Neuronal stem cell (in vitro differentiated cells): ENCODE data around the gene CPD.
A peak's percentile ranks its signal among the peaks of the same experiment; 100 is the strongest.

ENCODE experiments used
- DNase-seq: peaks from one replicate; pipeline ENCODE4 v3.0.0-alpha.2; 2013; ENCODE audit warnings: low spot score
- H2AFZ ChIP-seq: one replicate; pipeline ENCODE4 v1.6.1; 2013; ENCODE audit warnings: mild to moderate bottlenecking, low read length, inconsistent platforms
- H2AK5ac ChIP-seq: 2 replicates; pipeline ENCODE4 v1.6.1; 2013; ENCODE audit warnings: low read depth, mild to moderate bottlenecking, inconsistent platforms, low read length, moderate library complexity, mixed read lengths
- H2BK120ac ChIP-seq: 2 replicates; pipeline ENCODE4 v1.6.1; 2013; ENCODE audit warnings: low read depth, mild to moderate bottlenecking, inconsistent platforms, low read length, moderate library complexity, mixed read lengths
- H2BK12ac ChIP-seq: one replicate; pipeline ENCODE4 v1.6.1; 2013; ENCODE audit warnings: low read length, inconsistent platforms
- H2BK15ac ChIP-seq: 2 replicates; pipeline ENCODE4 v1.6.1; 2013; ENCODE audit warnings: mild to moderate bottlenecking, low read length, inconsistent platforms, mixed read lengths
- H2BK5ac ChIP-seq: one replicate; pipeline ENCODE4 v1.6.1; 2013; ENCODE audit warnings: inconsistent platforms, mild to moderate bottlenecking, low read length, moderate library complexity
- H3K14ac ChIP-seq: one replicate; pipeline ENCODE4 v1.6.1; 2013; ENCODE audit warnings: low read length, inconsistent platforms
- H3K18ac ChIP-seq: 2 replicates; pipeline ENCODE4 v1.6.1; 2013; ENCODE audit warnings: low read length, inconsistent platforms
- H3K23ac ChIP-seq: 2 replicates; pipeline ENCODE4 v1.6.1; 2013; ENCODE audit warnings: low read depth, mild to moderate bottlenecking, mixed read lengths, low read length, inconsistent platforms; ENCODE audit not compliant: poor library complexity
- H3K27ac ChIP-seq: replicated peaks from 3 replicates; pipeline ENCODE4 v1.5.1; 2013; ENCODE audit warnings: low read length, inconsistent platforms
- H3K27me3 ChIP-seq, 3 experiments: 2 replicates each; pipeline ENCODE4 v1.6.1; 2013; ENCODE audit warnings: low read length in 3 of 3, mild to moderate bottlenecking in 2 of 3, inconsistent platforms in 1 of 3, low read depth in 1 of 3, mixed read lengths in 1 of 3, moderate library complexity in 1 of 3; ENCODE audit not compliant: control insufficient read depth in 3 of 3, insufficient read depth in 3 of 3
- H3K36me3 ChIP-seq, 2 donors: replicated peaks in 1 of 2; 2 replicates each; pipeline ENCODE4 v1.6.1; 2013; ENCODE audit warnings: low read length in 2 of 2; ENCODE audit not compliant: control insufficient read depth in 2 of 2, insufficient read depth in 2 of 2
- H3K4ac ChIP-seq: 2 replicates; pipeline ENCODE4 v1.6.1; 2013; ENCODE audit warnings: inconsistent platforms, mild to moderate bottlenecking, low read length, moderate library complexity
- H3K4me1 ChIP-seq, 2 donors: 1 replicate in 1 of 2; 2 replicates in 1 of 2; pipeline ENCODE4 v1.6.1; 2013; ENCODE audit warnings: low read length in 2 of 2, low read depth in 1 of 2; ENCODE audit not compliant: control insufficient read depth in 2 of 2, insufficient read depth in 1 of 2
- H3K4me2 ChIP-seq: one replicate; pipeline ENCODE4 v1.6.1; 2013; ENCODE audit warnings: mild to moderate bottlenecking, low read length, inconsistent platforms; ENCODE audit not compliant: insufficient read depth, poor library complexity, severe bottlenecking
- H3K4me3 ChIP-seq, 2 donors: 2 replicates each; pipeline ENCODE4 v1.5.1; 2013; ENCODE audit warnings: low read length in 2 of 2, mild to moderate bottlenecking in 2 of 2, inconsistent platforms in 1 of 2, moderate library complexity in 1 of 2
- H3K79me1 ChIP-seq: one replicate; pipeline ENCODE4 v1.6.1; 2013; ENCODE audit warnings: low read depth, mild to moderate bottlenecking, inconsistent platforms, low read length, moderate library complexity
- H3K9ac ChIP-seq: one replicate; pipeline ENCODE4 v1.6.1; 2013; ENCODE audit warnings: mild to moderate bottlenecking, low read depth, low read length, inconsistent platforms; ENCODE audit not compliant: poor library complexity
- H3K9me3 ChIP-seq, 2 donors: replicated peaks in 1 of 2; 2 replicates each; pipeline versions ENCODE3 to v1.6.1; 2013; ENCODE audit warnings: low read length in 2 of 2, mild to moderate bottlenecking in 2 of 2, inconsistent platforms in 1 of 2, low read depth in 1 of 2, mixed read lengths in 1 of 2, moderate library complexity in 1 of 2; ENCODE audit not compliant: control insufficient read depth in 2 of 2, insufficient read depth in 1 of 2
- H4K8ac ChIP-seq: one replicate; pipeline ENCODE4 v1.6.1; 2013; ENCODE audit warnings: low read depth, mild to moderate bottlenecking, inconsistent platforms, low read length, moderate library complexity
- H4K91ac ChIP-seq: one replicate; pipeline ENCODE4 v1.6.1; 2013; ENCODE audit warnings: low read length, low read depth, mild to moderate bottlenecking, inconsistent platforms; ENCODE audit not compliant: poor library complexity
- WGBS, 2 donors: extraction: QIAGEN DNeasy Blood & Tissue Kit; methylation state at CpG; one replicate each; pipeline ENCODE4 v1.1.7; 2013; ENCODE audit warnings: missing lambda C conversion rate in 2 of 2, mixed read lengths in 1 of 2; ENCODE audit not compliant: insufficient read length in 2 of 2, insufficient replicate concordance in 1 of 2; ENCODE audit errors: extremely low coverage in 2 of 2; 5-methylcytosine and 5-hydroxymethylcytosine counted together

CPD gene

GRCh38 chr17:30472238-30472890 lies 93.6 kb downstream of the CPD start:
- Histone ChIP-seq H2BK5ac (no peak overlapping the region), H2BK120ac (no peak overlapping the region), H3K27ac (peak overlapping the region; percentile 57)

GRCh38 chr17:30475206-30475605 lies 96.5 kb downstream of the CPD start:
- H2BK120ac ChIP-seq, result no peak overlapping the region
- no CpG with 5 or more reads among the region's 2 CpGs for WGBS, 2 donors
- H3K36me3 ChIP-seq, result peaks cover 0 to 15% of the 10 kb centered on the region in 2 donors
- no peak overlapping the region for H3K9ac ChIP-seq
- H3K4me1 ChIP-seq, result peaks cover 6 to 9% of the 10 kb centered on the region in 2 donors
- no peak overlapping the region for H4K91ac ChIP-seq
- no peak overlapping the region for H3K23ac ChIP-seq
- no peak overlapping the region for H2BK5ac ChIP-seq
- no peak for DNase-seq
- no peak overlapping the region for H2AK5ac ChIP-seq
- no peak overlapping the region for H3K4me2 ChIP-seq
- H3K4me3 ChIP-seq, result peak overlapping the region in 1 of 2 donors; percentile 65
- H3K18ac ChIP-seq, result no peak overlapping the region
- H3K14ac ChIP-seq, result no peak overlapping the region
- no peak overlapping the region for H3K27ac ChIP-seq
- no peaks in the 10 kb centered on the region for H3K27me3 ChIP-seq
- peaks cover 2% of the 10 kb centered on the region for H3K79me1 ChIP-seq
- no peak overlapping the region for H2AFZ ChIP-seq
- no peaks in the 10 kb centered on the region for H3K9me3 ChIP-seq
- no peak overlapping the region for H3K4ac ChIP-seq
- no peak overlapping the region for H2BK15ac ChIP-seq
- no peak overlapping the region for H4K8ac ChIP-seq
- H2BK12ac ChIP-seq, result no peak overlapping the region

More at GRCh38 chr17:30472238-30472890, 93.6 kb downstream of the CPD start:
- no peak for DNase-seq
- H3K9me3 ChIP-seq, result no peaks in the 10 kb centered on the region
- H3K4me2 ChIP-seq, result no peak overlapping the region
- no peak overlapping the region for H3K9ac ChIP-seq
- no peaks in the 10 kb centered on the region for H3K36me3 ChIP-seq
- peaks cover 6 to 9% of the 10 kb centered on the region in 2 donors for H3K4me1 ChIP-seq
- H2AFZ ChIP-seq, result peak overlapping the region; percentile 80
- no peak overlapping the region for H3K14ac ChIP-seq
- no peak overlapping the region for H2BK12ac ChIP-seq
- H3K4ac ChIP-seq, result no peak overlapping the region
- no CpG with 5 or more reads among the region's 10 CpGs for WGBS, 2 donors
- H2BK15ac ChIP-seq, result no peak overlapping the region
- no peaks in the 10 kb centered on the region for H3K79me1 ChIP-seq
- H4K8ac ChIP-seq, result no peak overlapping the region
- no peak overlapping the region for H3K18ac ChIP-seq
- H3K4me3 ChIP-seq, result no peak overlapping the region
- H3K27me3 ChIP-seq, result no peaks in the 10 kb centered on the region
- H2AK5ac ChIP-seq, result no peak overlapping the region
- H4K91ac ChIP-seq, result no peak overlapping the region
- H3K23ac ChIP-seq, result no peak overlapping the region

GRCh38 chr17:30476726-30477082 lies 98.0 kb downstream of the CPD start:
- H3K18ac ChIP-seq, result peak overlapping the region; percentile 86
- H3K4me3 ChIP-seq, result peak overlapping the region in 1 of 2 donors; percentile 82
- H3K4me2 ChIP-seq, result peak overlapping the region; percentile 60
- H2AK5ac ChIP-seq, result no peak overlapping the region
- peak overlapping the region; percentile 43 for H2BK15ac ChIP-seq
- H3K23ac ChIP-seq, result no peak overlapping the region
- H4K91ac ChIP-seq, result no peak overlapping the region
- no peaks in the 10 kb centered on the region for H3K9me3 ChIP-seq
- no peak overlapping the region for H3K14ac ChIP-seq
- DNase-seq, result peak; percentile 8
- no peaks in the 10 kb centered on the region for H3K27me3 ChIP-seq
- no peak overlapping the region for H2BK120ac ChIP-seq
- no peak overlapping the region for H2BK5ac ChIP-seq
- H3K4ac ChIP-seq, result peak overlapping the region; percentile 80
- H4K8ac ChIP-seq, result no peak overlapping the region
- peak overlapping the region; percentile 92 for H2AFZ ChIP-seq
- peaks cover 4 to 9% of the 10 kb centered on the region in 2 donors for H3K4me1 ChIP-seq
- no CpG with 5 or more reads among the region's 7 CpGs for WGBS, 2 donors
- H3K27ac ChIP-seq, result no peak overlapping the region
- H3K9ac ChIP-seq, result peak overlapping the region; percentile 83
- H2BK12ac ChIP-seq, result no peak overlapping the region
- H3K79me1 ChIP-seq, result peaks cover 2% of the 10 kb centered on the region
- H3K36me3 ChIP-seq, result peaks cover 1 to 30% of the 10 kb centered on the region in 2 donors

- Histone ChIP-seq H3K27me3 (no peaks in the 10 kb centered on the region), H2BK5ac (peak within 1 kb of the TSS; percentile 54), H3K4me3 (peak within 1 kb of the TSS; percentile 82 to 95), H4K91ac (no peak within 1 kb of the TSS), H3K36me3 (peaks cover 1 to 35% of the 10 kb centered on the region in 2 donors), H2BK120ac (no peak within 1 kb of the TSS), H3K27ac (peak within 1 kb of the TSS; percentile 33), H3K4me1 (peaks cover 4 to 9% of the 10 kb centered on the region in 2 donors), H3K18ac (peak within 1 kb of the TSS; percentile 99), H2BK15ac (peak within 1 kb of the TSS; percentile 43), H3K4me2 (peak within 1 kb of the TSS; percentile 85), H3K79me1 (peaks cover 2% of the 10 kb centered on the region), H3K14ac (no peak within 1 kb of the TSS), H2BK12ac (no peak within 1 kb of the TSS), H4K8ac (no peak within 1 kb of the TSS), H3K4ac (peak within 1 kb of the TSS; percentile 99), H3K9me3 (no peaks in the 10 kb centered on the region), H2AFZ (peak within 1 kb of the TSS; percentile 92), H3K9ac (peak within 1 kb of the TSS; percentile 85), H3K23ac (peak within 1 kb of the TSS; percentile 50), H2AK5ac (peak within 1 kb of the TSS; percentile 76)
- DNase-seq, result peak; percentile 91
- no CpG with 5 or more reads among the region's 37 CpGs for WGBS, 2 donors
Observed at GRCh38 chr17:30477083-30477773, 98.5 kb downstream of the CPD start, which contains the start of gene GOSR1. Gene GOSR1, plus strand, starts transcription at chr17:30477408. Its CDS starts 26 bp downstream, at chr17:30477434.
